ENCODE measurements around the gene CORIN. TPM values are rescaled to one million over a fixed set of nuclear protein-coding genes. Genes with fewer than 3 reads are reported as not detected.
"Not testable (repeated sequence)": the region's sequence is repeated elsewhere in the genome, so short reads cannot be mapped to it uniquely, and the experiment has no call there.

The CORIN gene
- total RNA-seq, 1 experiment from 2014 or later, result not detected

DNA sequence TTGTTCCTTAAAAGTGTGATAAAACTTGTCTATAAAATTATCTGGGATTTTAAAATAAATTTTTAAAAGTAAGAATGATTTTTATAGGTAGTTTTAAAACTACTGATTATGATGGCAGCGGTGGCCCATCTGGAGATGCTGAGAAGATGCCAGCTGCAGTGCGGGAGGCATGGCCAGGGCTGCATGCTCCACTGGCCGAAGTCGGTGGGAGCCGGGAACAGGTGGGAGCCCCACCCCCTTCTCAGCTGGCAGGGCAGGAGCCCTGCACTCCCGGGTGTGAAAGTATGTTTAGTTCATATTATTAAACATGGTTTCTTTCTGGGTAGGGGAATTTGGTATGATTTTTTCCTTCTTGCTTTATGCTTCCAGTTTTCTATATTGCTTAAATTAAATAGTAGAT, 63.8 kb downstream of the CORIN start:
- DNase-seq (ENCODE audit: low read depth), result no peak

DNA sequence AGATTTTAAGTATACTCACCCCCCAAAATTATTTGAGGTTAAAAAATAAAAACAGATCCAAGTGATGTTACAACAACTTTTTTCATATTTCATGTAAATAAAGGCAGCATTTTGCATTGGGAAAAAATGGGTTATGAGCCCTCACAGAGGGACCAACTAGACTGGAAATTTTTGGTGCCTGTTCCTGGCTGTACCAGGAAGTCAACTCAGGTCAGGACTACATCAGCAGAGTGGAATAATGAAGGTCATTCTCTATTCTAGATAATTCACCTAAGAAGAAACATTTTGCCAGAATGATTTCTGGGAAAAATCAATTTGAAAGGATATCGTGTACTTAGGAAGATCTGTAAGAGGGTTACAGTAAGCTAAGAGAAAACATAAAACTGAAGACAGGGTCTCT, 66.8 kb downstream of the CORIN start:
- DNase-seq (ENCODE audit: low read depth), result no peak

DNA sequence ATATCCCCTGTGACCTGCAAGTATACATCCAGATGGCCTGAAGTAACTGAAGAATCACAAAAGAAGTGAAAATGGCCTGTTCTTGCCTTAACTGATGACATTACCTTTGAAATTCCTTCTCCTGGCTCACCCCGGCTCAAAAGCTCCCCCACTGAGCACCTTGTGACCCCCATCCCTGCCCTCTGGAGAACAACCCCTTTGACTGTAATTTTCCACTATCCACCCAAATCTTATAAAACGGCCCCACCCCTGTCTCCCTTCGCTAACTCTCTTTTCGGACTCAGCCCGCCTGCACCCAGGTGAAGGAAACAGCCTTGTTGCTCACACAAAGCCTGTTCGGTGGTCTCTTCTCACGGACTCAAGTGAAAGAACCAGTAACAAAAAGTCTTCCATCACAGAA, 69.9 kb downstream of the CORIN start:
- DNase-seq (ENCODE audit: low read depth), result not testable (repeated sequence)

DNA sequence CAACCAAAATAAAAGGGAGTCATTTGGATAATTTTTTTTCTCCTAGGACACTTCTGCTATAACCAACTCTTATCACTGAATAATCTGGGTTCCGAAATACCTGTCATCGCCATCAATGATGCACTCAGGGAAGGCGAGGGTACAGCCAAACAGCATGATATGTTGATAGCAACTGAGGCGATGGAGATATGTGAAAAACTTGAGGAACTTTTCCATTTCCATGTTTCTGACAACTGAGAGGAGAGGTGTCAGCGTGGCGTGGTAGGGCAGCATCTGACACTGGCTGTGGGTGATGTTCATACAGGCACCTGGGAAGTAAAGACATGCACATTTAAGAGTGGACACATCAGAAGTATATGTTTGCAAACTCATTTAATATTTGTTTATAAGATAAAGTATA, 74.6 kb downstream of the CORIN start:
- no peak for DNase-seq (ENCODE audit: low read depth)

DNA sequence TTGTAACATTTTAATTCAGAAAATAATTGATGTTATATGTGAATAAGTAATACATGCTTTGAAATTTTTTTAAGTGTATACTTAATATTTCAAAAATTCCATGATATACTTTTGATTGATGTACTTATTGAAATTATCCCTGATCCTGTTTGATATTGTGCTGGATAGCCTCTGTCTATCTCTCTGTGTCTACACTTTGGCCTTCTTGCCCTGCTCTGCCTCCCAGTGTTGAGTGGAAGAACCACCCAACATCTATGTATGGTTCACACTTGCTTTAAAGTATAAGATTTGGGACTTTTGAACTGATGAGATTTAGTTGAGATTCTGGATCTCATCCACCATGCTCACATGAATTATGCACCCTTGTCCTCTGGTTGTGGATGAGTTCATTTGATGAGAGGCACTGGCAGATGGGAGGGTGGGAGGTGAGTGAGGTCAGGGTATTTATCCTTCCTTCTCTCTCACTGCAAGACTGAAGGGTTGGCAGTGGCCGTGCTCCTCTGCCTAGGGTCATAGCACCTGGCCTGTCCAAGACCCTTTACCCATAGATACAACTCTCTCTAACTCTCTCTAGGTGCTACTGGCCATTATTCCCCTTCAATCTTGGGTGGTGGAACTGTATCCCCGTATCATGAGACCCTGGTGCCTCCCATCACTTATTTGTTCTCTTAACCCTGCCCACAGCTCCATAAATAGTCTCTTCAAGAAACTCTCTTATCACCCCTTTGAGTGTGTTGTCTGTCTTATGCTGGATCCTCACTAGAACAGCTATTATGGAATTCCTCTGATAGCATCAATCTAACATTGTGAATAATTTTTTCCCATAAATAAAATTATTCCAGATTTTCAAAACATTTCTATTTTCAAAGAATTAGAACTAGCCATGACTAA, 75.2 kb downstream of the CORIN start:
- no peak for DNase-seq (ENCODE audit: low read depth)

DNA sequence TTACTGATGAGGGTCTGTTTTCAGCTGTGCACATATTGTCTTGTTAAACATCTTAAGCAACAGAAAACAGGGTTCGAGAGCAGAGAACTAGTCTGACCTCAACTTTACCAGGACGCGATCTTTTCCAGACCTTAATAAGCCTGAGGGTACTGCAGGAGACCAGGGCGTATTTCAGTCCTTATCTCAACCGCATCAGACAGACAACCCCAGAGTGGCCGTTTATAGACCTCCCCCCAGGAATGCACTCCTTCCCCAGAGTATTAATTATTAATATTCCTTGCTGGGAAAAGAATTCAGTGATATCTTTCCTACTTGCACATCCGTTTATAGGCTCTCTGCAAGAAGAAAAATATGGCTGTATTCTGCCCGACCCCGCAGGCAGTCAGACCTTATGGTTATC, 84.6 kb downstream of the CORIN start:
- DNase-seq (ENCODE audit: low read depth), result not testable (repeated sequence)

DNA sequence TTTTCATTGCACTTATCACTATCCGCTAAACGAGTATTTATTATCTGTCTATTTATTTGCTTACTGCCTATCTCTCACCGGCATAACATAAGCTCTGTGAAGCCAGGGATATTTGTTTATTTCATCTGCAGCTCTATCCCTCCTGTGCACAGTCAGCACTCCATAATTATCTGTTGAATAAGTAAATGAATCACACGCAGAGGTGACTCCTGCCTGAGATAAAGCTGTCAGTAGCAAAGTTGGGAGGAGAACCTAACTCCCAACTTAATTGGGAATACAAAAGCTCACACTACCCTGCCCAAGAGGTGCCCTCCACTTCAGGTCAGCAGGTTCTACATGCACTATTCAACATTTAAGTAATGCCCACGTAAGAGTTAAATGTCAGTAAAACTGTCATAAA, 85.7 kb downstream of the CORIN start:
- DNase-seq (ENCODE audit: low read depth), result no peak

DNA sequence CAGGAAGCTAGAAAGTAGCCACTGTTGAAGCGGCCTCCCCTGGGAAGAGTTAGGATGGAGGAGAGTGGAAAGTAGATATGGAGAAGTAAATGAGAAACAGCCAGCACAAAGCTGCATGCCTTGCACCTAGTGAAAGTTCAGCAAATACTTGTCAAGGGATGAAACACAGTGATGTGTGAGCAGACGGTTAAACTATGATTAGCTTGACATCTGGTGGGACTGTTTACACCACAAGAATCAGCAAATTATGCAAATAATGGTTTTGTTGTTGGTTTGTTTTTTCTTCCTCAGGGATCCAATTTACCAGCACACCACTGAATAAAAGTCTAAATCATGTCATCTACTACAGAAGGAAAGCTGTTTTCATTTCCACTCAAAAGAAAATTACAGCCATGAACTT, 87.1 kb downstream of the CORIN start:
- DNase-seq (ENCODE audit: low read depth), result no peak

DNA sequence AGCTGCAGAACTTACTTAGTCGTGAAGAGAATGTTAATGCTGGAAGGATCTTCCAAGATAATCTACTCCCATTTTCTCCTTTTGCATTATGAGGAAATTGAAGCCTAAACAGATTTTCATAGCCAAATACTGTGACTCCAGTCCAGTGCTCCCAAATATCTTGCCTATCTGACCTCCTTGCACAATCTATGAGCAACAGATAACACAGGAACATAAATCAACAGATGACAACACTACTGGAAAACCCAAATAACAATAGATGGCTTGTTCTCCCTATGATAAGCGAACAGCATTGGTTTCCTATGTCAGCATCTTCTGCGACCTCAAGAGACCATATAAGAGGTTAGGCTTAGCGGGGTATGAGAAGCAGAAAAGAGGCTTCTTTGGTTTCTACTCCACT, 88.0 kb downstream of the CORIN start:
- DNase-seq (ENCODE audit: low read depth), result no peak

DNA sequence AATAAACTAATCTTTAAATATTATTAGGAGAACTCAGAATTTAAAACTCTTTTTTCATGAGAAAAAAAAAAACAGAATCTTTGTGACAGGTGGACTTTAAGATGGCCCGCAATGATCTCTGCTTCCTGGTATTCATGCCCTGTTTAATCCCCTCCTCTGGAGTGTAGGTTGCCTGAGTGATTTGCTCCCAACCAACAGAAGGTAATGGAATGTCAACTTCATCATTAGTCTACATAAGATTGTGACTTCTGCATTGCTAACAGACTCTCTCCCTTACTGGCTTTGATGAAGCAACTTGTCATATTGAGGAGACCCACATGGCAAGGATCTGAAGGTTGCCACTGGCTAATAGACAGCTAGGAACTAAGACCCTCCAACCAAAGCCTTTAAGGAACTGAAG, 88.8 kb downstream of the CORIN start:
- no peak for DNase-seq (ENCODE audit: low read depth)

DNA sequence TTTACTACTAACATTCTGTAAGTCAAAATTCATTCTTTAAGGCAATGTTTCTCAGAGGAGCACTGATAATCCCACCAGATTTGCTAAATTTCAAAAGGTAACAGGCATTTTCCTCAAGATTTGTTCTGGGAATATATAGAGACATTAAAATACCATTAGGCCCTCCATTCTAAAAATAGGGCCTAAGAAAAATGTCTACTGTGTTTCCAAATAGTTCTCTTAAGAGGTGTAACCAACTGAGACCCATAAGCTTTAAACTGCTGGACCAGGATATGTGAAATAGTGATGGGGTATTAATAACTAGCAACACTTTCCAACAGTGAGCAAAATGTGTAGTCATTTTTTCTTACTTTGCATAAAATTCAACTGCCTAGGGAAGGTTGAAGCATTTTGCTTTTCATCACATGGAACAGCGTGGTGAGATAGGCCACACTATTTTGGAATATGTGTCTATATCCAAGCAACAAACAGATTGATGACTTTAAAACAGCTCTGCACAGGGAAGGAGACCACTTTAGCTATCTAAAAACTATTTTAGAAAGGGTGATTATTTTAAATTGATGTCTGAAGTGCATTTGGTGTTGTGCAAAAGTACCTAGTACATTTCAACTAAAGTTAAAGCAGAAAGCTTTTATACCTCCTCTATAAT, 89.9 kb downstream of the CORIN start:
- no peak for DNase-seq (ENCODE audit: low read depth)

DNA sequence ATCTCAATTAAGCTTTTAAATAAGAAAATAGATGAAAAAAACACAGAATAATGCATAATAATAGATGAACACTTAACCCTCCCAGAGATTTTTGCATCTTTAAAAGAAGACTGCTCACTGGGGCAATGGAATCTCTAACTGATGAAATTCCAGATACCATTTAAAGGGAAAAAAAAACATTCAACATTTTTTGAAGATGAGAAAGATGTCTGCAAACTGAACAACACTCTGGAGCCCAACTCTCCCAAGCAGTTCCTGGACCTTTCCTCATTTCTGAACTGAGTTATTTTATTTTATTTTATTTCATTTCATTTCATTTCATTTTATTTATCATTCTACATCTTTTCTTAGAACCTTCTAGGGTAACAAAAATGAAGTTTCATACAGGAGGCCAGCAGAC, 90.7 kb downstream of the CORIN start:
- DNase-seq (ENCODE audit: low read depth), result no peak

DNA sequence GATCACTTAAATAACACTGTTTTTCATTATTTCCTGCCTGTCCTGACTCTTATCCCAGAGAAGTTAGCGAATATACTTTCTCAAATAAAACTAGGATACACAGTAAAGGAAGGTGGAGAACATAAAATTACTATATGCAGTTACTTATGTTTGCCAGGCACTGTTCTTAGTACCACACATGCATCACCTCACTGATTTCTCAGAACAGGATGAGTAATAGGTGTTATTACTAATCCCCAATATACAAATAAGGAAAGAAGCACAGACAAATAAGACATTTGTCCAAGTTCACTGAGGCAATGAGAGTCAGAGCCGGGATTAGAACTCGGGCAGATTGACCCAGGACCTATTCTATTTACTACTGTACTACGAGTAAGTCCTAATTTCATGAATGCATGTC, 91.7 kb downstream of the CORIN start:
- DNase-seq (ENCODE audit: low read depth), result no peak

DNA sequence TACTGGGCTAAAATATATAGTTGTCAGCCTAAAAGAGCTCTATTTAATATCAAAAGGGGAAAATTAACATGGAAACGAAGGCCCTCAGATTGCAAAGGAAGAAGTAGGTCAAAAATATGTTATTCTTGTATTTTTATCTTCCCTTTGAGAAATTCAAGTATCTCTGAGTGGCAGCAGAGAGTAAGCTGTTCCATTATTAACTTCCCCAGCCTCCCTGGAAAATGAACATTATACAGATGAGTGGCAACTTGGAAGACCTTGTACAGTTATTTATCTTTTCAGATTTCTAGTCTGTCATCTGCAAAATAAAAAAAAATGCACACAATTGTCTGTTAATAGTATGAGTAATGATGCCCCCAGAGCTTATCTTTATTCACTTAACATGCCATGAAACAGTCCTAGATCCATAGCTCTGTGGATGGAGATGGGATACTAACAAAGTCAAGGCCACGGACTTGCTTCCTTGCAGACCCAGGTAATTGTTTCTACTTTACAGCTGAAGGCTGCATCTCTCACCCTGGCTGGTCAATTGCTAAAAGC, 93.0 kb downstream of the CORIN start:
- DNase-seq (ENCODE audit: low read depth), result no peak

DNA sequence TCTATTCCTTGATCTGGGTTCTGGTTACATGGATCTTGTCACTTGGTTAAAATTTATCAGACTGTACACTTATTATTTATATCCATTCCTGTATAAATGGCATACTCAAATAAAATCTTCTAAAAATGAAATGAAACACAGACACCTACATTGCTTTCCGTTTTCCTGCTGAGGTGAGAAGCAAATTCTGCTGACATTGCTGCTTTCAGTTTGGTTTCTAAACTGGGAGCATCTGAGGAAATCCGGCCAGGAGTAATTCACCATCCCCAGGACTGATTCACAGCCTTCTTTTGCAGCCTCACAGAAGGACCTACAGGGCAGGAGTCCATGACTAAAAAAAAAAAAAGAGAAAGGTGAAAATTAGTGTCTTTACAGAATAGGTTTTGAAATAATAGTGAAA, 93.6 kb downstream of the CORIN start:
- DNase-seq (ENCODE audit: low read depth), result peak; percentile 25

DNA sequence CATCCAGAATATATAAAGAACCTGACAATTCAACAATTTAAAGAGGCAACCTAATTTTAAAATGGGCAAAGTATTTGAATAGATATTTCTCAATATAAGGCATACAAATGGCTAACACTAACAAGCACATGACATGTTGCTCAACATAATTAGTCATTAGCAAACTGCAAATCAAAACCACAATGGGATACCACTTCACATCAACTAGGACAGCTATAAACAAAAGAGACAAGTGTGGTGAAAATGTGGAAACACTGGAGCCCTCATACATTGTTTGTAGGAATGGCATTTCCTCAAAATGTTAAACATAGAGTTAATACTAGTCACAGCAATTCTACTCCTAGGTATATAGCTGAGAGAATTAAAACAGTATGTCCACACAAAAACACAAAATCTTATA, 96.7 kb downstream of the CORIN start:
- peak; percentile 15 for DNase-seq (ENCODE audit: low read depth)

DNA sequence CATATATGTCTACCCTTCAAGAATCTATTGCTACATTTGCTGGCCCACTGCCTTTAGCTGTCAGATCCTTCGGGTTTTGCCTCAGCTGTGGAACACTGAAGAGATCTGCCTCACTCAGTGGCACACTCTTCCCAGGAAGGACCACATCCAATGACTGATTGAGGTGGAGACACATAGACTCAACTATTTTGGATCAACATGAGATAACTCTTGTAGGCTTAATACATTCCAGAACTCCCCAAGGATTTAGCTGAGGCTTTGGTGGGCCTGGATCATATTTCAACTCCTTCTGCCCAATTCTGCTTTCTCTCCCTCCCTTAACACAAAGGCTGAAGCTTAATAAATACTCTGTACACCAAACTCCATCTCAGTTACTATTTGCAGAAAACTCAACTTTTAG, 100.5 kb downstream of the CORIN start:
- no peak for DNase-seq (ENCODE audit: low read depth)

DNA sequence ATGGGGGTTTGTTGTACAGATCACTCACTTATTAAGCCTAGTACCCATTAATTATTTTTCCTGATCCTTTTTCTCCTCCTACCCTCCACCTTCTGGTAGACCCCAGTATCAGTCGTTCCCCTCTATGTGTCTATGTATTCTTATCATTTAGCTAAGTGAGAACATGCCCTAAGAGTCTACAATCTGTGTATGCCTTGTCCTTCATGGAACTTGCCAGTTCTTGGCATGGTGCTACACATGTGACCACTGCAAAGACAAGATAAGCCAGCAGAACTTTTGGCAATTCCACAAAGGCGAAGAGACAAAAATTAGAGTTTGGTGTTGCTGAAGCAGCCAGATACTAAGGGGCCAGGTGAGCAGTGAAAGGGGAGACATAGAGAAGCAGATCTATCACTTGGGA, 101.3 kb downstream of the CORIN start:
- no peak for DNase-seq (ENCODE audit: low read depth)

DNA sequence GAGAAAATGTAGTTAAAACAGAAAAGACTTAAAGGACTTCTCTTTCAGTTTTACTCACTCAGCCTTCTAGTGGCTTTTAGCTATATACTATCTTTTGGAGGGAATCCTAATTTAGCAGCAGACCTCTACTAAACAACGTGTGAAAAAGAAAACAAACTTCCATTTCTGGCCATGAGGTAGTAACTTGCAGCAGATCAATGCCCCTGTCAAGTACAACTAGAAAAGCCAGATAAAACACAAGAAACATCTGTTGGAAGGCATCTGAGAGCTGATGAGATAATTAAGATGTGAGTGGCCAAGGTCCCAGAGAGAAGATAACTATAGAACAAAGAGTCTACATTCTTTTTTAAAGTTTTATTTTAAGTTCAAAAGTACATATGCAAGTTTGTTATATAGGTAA, 101.7 kb downstream of the CORIN start:
- no peak for DNase-seq (ENCODE audit: low read depth)

DNA sequence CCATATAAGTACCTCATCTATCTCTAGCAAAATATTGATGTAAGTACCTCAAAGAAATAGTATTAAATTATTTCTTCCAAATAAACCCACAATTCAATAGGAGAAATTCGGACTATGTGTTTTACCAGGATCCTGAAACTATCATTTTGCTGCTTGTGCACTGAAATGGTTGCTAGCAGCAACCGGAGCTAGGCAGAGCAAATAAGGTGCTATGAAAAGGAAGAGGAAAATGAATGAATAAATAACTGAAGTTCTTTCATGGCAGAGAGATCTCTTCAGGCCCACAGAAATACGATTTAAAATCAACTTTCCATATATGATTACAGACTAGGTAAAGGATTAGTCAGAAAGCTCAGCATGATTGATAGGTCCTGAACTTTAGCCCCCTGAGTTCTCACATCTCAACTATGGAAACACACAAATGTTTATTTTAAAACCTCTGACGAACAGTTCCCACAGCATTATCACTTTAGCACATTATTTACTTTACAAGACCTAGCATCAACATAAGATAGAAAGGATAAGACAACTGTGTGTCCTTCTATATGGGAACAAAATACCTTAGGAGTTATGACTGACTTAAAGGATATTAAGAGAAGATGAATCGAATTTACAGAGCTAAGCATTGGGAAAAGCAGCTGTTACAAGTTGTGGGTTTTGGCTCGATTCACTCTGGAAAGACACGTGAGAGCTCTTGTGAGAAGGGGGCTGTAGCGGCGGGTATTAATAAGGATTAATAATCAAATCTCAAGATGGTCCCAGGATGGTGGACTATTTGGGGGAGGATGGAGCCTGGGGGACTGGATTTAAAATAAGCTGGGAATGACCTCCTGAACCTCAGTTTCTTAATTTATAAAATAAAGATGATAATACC, 104.3 kb downstream of the CORIN start:
- no peak for DNase-seq (ENCODE audit: low read depth)

DNA sequence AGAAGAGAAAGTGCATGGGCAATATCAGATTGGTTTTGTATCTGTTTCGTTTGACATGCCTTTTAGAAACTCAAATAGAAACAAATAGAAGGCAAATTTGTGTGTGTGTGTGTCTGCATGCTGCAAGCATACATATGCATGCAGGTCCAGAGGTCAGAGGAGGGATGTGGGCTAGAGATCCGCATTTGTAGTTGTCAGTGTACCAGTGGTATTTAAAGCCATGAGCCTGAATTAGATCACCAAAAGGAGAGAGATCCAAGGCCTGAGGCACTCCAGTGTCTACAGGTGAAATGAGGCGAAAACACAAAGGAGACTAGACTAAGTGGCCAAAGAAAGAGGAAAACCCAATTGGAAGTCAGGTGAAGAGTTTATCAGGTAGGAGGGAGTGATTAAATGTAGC, 106.7 kb downstream of the CORIN start:
- no peak for DNase-seq (ENCODE audit: low read depth)

DNA sequence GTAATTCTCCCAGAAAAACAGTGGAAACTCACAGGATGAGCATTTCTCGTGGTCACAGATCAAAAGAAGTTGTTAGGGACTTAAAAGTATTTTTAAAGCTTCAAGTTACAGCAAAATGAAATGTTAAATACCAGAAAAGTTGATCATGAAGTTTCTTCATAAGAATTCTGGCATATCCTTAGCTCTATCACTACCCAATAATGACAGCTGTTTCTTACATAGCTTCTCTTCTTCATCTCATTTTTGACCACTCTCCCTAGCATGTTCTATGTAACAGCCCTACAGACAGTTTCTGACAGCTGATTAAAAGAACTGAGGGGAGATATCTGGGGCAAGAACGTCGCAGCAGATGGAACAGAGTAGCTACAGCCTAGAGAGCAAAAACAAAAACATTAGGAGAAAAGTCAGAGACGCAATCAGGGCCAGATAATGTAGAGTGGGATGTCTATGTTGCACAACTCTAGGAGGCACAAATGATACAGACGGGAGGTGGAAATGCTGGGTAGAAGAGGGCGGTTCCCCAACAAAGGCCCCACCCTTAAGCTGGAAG, 108.7 kb downstream of the CORIN start:
- DNase-seq (ENCODE audit: low read depth), result no peak
